Right lung (tissue), 5 donors: ENCODE data around the gene UBL4B. TPM values are rescaled to one million over a fixed set of nuclear protein-coding genes. Genes with fewer than 3 reads are reported as not detected.
A peak's percentile ranks its signal among the peaks of the same experiment; 100 is the strongest.

ENCODE experiments used
- DNase-seq, 2 donors: peaks; one replicate each; pipeline ENCODE4 v3.0.0-alpha.2; 2013
- polyA plus RNA-seq, 5 donors: library from polyadenylated mRNA; unstranded; fragments of 120-200 nt; gene quantifications; one replicate each; pipeline versions ENCODE4 v1.2.1 to v1.2.3, GENCODE V29; 2013; ENCODE audit warnings: inconsistent platforms in 1 of 5, low replicate concordance in 1 of 5; ENCODE audit not compliant: insufficient read length in 5 of 5, insufficient read depth in 1 of 5

The UBL4B gene
- polyA plus RNA-seq, 5 donors, result not detected

GRCh38 chr1:110084227-110085078 is 27.8 kb upstream of the UBL4B start:
- DNase-seq, result peak; percentile 55 to 60

- DNase-seq, result no peak
Observed at GRCh38 chr1:110085671-110086070, 26.6 kb upstream of the UBL4B start.

- DNase-seq, result no peak
Observed at GRCh38 chr1:110086961-110087360, 25.3 kb upstream of the UBL4B start.

- no peak for DNase-seq
Observed at GRCh38 chr1:110087812-110088738, 24.2 kb upstream of the UBL4B start.

- no peak for DNase-seq
Observed at GRCh38 chr1:110088739-110089316, 23.4 kb upstream of the UBL4B start.

- no peak for DNase-seq
Observed at GRCh38 chr1:110089561-110090275, 22.5 kb upstream of the UBL4B start.

- DNase-seq, result no peak
Observed at GRCh38 chr1:110091381-110091780, 20.9 kb upstream of the UBL4B start.

- no peak for DNase-seq
Observed at GRCh38 chr1:110091791-110092190, 20.5 kb upstream of the UBL4B start.

- no peak for DNase-seq
Observed at GRCh38 chr1:110092991-110093390, 19.3 kb upstream of the UBL4B start.

- DNase-seq, result no peak
Observed at GRCh38 chr1:110094931-110095654, 17.1 kb upstream of the UBL4B start.

GRCh38 chr1:110097507-110098221 is 14.6 kb upstream of the UBL4B start:
- DNase-seq, result no peak

GRCh38 chr1:110098222-110099026 is 13.8 kb upstream of the UBL4B start:
- DNase-seq, result no peak

- no peak for DNase-seq
Observed at GRCh38 chr1:110100335-110100734, 11.9 kb upstream of the UBL4B start.

- DNase-seq, result no peak
Observed at GRCh38 chr1:110102081-110102480, 10.2 kb upstream of the UBL4B start.

GRCh38 chr1:110106013-110106941 is 6.0 kb upstream of the UBL4B start:
- peak; percentile 29 to 57 for DNase-seq

GRCh38 chr1:110107867-110108469 is 4.3 kb upstream of the UBL4B start:
- no peak for DNase-seq

- DNase-seq, result no peak
Observed at GRCh38 chr1:110111081-110111480, 1.2 kb upstream of the UBL4B start.

- DNase-seq, result no peak
Observed at GRCh38 chr1:110112656-110113055, 413 bp downstream of the UBL4B start.
